ENCODE results near the gene GNS. TPM values are rescaled to one million over a fixed set of nuclear protein-coding genes. Genes with fewer than 3 reads are reported as not detected.

GNS gene
- total and polyA plus RNA-seq, 2 of the 4 experiments (the other 2 are of a cell fraction), result 60.4 to 80.7 TPM

DNA sequence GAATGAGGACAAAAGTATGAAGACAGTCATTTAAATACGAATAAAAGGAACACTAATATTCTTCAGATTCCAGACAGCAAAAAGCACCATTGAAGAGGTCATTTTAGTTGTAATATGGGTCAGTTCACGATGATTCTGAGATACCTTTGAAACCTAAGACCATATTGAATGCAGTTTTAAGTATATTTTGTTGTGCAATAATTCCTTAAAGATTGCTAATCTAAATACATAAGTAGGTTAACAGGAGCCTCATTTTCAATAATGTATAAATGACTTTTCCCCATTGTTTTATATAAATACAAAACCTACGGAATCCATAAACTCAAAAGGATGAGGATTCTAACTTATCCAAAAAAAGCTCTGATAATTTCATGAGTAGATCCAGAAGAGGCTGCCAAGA is 5.8 kb downstream of the GNS start:
- H3K36me3 ChIP-seq (ENCODE audit: control insufficient read depth, insufficient read depth, low read length), result peaks cover 12% of the 10 kb centered on the region
- no peak overlapping the region for H3K4me2 ChIP-seq (ENCODE audit: low read depth, low read length)
- H3K27ac ChIP-seq (ENCODE audit: insufficient read depth, low read length), result no peak overlapping the region
- peaks cover 4% of the 10 kb centered on the region; the same call in 1 of the 2 replicates for H3K9me1 ChIP-seq (ENCODE audit: insufficient read depth, low read length)
- intact Hi-C loops (cut with micrococcal nuclease) (no loop called here), in situ Hi-C loops (cut with MboI; ENCODE audit: low sequenced_read_pairs) (no loop called here), dilution Hi-C loops (cut with HindIII; ENCODE audit: low sequenced_read_pairs, unreplicated experiment) (no loop called here)
- H4K91ac ChIP-seq (ENCODE audit: insufficient read depth, low read depth, low read length), result no peak overlapping the region
- H2AK9ac ChIP-seq (replicated peaks; ENCODE audit: low read depth, low read length, poor library complexity), result no peak overlapping the region
- no peaks in the 10 kb centered on the region for H3K27me3 ChIP-seq (ENCODE audit: control insufficient read depth, insufficient read depth, low read length)
- H2BK5ac ChIP-seq (ENCODE audit: low read depth, low read length, poor library complexity, severe bottlenecking), result no peak overlapping the region
- no peak overlapping the region for H2AK5ac ChIP-seq (ENCODE audit: low read depth, low read length)
- H3K9me3 ChIP-seq (ENCODE audit: control insufficient read depth, insufficient read depth, low read length), result no peaks in the 10 kb centered on the region
- H3K4ac ChIP-seq (ENCODE audit: low read depth, low read length), result no peak overlapping the region
- H4K20me1 ChIP-seq (ENCODE audit: insufficient read depth, low read length), result no peaks in the 10 kb centered on the region
- no TSS peak for BruUV-seq (replicated peaks)
- no peak overlapping the region for H3K4me3 ChIP-seq (ENCODE audit: insufficient read depth, low read depth, low read length)
- no peak overlapping the region for H3K18ac ChIP-seq (ENCODE audit: low read depth, low read length)
- H2BK15ac ChIP-seq (ENCODE audit: low read depth, low read length), result no peak overlapping the region
- H3K14ac ChIP-seq (replicated peaks; ENCODE audit: low read depth, low read length), result no peak overlapping the region
- no peak overlapping the region for H2BK20ac ChIP-seq (ENCODE audit: low read depth, low read length)
- H3K79me1 ChIP-seq (ENCODE audit: low read depth in 1 of 2, low read length in 2 of 2), result peaks cover 8 to 37% of the 10 kb centered on the region in 2 experiments; a peak in 3 of 4 replicates
- ATAC-seq (ENCODE audit: low read depth), result no peak
- DNase-seq, result no peak
- H4K8ac ChIP-seq (ENCODE audit: low read depth in 2 of 2, low read length in 2 of 2), result no peak overlapping the region
- no CpG with 5 or more reads among the region's 3 CpGs for WGBS, 2 experiments (ENCODE audit: extremely low coverage in 2 of 2, insufficient read length in 1 of 2)
- TF ChIP-seq, protein P1, sequence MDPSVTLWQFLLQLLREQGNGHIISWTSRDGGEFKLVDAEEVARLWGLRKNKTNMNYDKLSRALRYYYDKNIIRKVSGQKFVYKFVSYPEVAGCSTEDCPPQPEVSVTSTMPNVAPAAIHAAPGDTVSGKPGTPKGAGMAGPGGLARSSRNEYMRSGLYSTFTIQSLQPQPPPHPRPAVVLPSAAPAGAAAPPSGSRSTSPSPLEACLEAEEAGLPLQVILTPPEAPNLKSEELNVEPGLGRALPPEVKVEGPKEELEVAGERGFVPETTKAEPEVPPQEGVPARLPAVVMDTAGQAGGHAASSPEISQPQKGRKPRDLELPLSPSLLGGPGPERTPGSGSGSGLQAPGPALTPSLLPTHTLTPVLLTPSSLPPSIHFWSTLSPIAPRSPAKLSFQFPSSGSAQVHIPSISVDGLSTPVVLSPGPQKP (IDR thresholded peaks at IDR 0.05; ENCODE audit: borderline replicate concordance, low read depth, low read length), result no peak
- peak; percentile 59 for TF ChIP-seq CEBPB (IDR thresholded peaks at IDR 0.05; ENCODE audit: low read depth, low read length)
- POLR2A ChIA-PET (ENCODE audit: unreplicated experiment), result no interaction called here
- CTCF ChIA-PET, result no interaction called here
- no peak overlapping the region for H2AFZ ChIP-seq (replicated peaks; ENCODE audit: low read length, poor library complexity)
- H2BK120ac ChIP-seq (ENCODE audit: low read depth, low read length), result no peak overlapping the region
- H3K4me1 ChIP-seq (ENCODE audit: control insufficient read depth, insufficient read depth, low read length), result no peaks in the 10 kb centered on the region
- H3K56ac ChIP-seq (ENCODE audit: extremely low read depth, insufficient read depth, low read length), result no peak overlapping the region
- H3K9ac ChIP-seq (ENCODE audit: low read depth, low read length), result no peak overlapping the region
- H3K23ac ChIP-seq (ENCODE audit: low read depth, low read length), result no peak overlapping the region
- no peak overlapping the region for H4K5ac ChIP-seq (ENCODE audit: low read depth, low read length)

Measured in IMR-90 (cell line).